ENCODE measurements around the gene TMEM178A. TPM values are rescaled to one million over a fixed set of nuclear protein-coding genes. Genes with fewer than 3 reads are reported as not detected.

Gene TMEM178A
- total and polyA plus RNA-seq, 7 donors, result 0.10 to 1.6 (median 0.46) TPM

GRCh38 chr2:39755466-39755865, 89.7 kb downstream of the TMEM178A start:
- intact Hi-C loops (cut with DNase I), result no loop called here
- WGBS, 3 donors, result 86 to 100% (median 95%) methylated on average over 1 of the region's 1 CpG
- no peaks in the 10 kb centered on the region for H3K9me3 ChIP-seq
- H3K27ac ChIP-seq, result no peak overlapping the region
- ATAC-seq (no peak), DNase-seq (no peak)
- no peak for TF ChIP-seq CTCF (IDR thresholded peaks at IDR 0.05)
- H3K4me3 ChIP-seq, result no peak overlapping the region
- H3K4me1 ChIP-seq, result no peaks in the 10 kb centered on the region
- H3K27me3 ChIP-seq (ENCODE audit: insufficient read depth in 3 of 3, low read length in 2 of 3), result no peaks in the 10 kb centered on the region
- peaks cover 6 to 99% of the 10 kb centered on the region in 2 donors for H3K36me3 ChIP-seq (ENCODE audit: insufficient read depth in 1 of 2, low read depth in 1 of 2)

GRCh38 chr2:39757156-39757555, 91.4 kb downstream of the TMEM178A start:
- no peak for TF ChIP-seq CTCF (IDR thresholded peaks at IDR 0.05)
- Histone ChIP-seq H3K4me1 (no peaks in the 10 kb centered on the region), H3K9me3 (no peaks in the 10 kb centered on the region), H3K27ac (no peak overlapping the region), H3K4me3 (no peak overlapping the region), H3K27me3 (ENCODE audit: insufficient read depth in 3 of 3, low read length in 2 of 3) (no peaks in the 10 kb centered on the region), H3K36me3 (ENCODE audit: insufficient read depth in 1 of 2, low read depth in 1 of 2) (peaks cover 6 to 99% of the 10 kb centered on the region in 2 donors)
- ATAC-seq, result no peak
- no peak for DNase-seq
- intact Hi-C loops (cut with DNase I), result no loop called here
- WGBS, 3 donors, result 94 to 100% (median 95%) methylated on average over 4 of the region's 4 CpGs

GRCh38 chr2:39762448-39762847, 96.7 kb downstream of the TMEM178A start:
- ATAC-seq (no peak), DNase-seq (no peak)
- intact Hi-C loops (cut with DNase I), result no loop called here
- Histone ChIP-seq H3K4me3 (no peak overlapping the region), H3K27me3 (ENCODE audit: insufficient read depth in 3 of 3, low read length in 2 of 3) (no peaks in the 10 kb centered on the region), H3K9me3 (no peaks in the 10 kb centered on the region), H3K27ac (no peak overlapping the region), H3K36me3 (ENCODE audit: insufficient read depth in 1 of 2, low read depth in 1 of 2) (peaks cover 3 to 90% of the 10 kb centered on the region in 2 donors), H3K4me1 (no peaks in the 10 kb centered on the region)
- 98 to 99% (median 99%) methylated on average over 2 of the region's 2 CpGs for WGBS, 3 donors
- TF ChIP-seq CTCF (IDR thresholded peaks at IDR 0.05), result no peak

Other genes starting within 250 kb of the TMEM178A start
- gene MAP4K3, start 228.6 kb upstream of the TMEM178A start, total RNA-seq, result 10 to 100 TPM; 31.0 to 47.7 (median 37.4) TPM
- 10 to 100 TPM in 2 of 3 donors, 1 to 10 TPM in 1; 8.4 to 23.8 (median 15.4) TPM for gene MAP4K3, start 228.6 kb upstream of the TMEM178A start, polyA plus RNA-seq
- 10 to 100 TPM in 1 of 4 donors, 1 to 10 TPM in 3; 6.5 to 12.7 (median 9.0) TPM for gene THUMPD2, start 113.3 kb downstream of the TMEM178A start, total RNA-seq
- gene THUMPD2, start 113.3 kb downstream of the TMEM178A start, polyA plus RNA-seq, result 1 to 10 TPM; 7.1 to 7.5 (median 7.3) TPM